NCI-H2171 (cell line): ENCODE measurements around the gene TPGS2.
"Not testable (repeated sequence)": the region's sequence is repeated elsewhere in the genome, so short reads cannot be mapped to it uniquely, and the experiment has no call there.

ENCODE experiments used
- DNase-seq: peaks from one replicate; lab custom pipeline; 2025; lab: John Stamatoyannopoulos, UW

The TPGS2 gene

DNA sequence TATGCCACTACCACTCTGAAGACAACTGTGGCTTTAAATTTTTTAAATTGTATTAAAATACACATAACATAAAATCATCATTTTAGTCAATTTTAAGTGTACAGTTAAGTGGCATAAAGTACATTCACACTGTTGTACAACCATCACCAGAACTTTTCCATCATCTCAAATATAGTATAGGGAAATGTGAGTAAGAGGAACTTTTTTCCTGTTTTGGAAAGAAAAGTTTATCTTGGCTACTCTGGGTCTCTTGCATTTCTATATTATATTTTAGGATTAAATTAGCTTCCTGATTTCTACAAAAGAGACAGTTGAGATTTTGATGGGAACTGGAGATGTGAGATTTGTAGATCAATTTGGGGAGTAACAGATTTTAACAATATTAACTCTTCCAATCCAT lies 3.3 kb downstream of the TPGS2 start:
- no peak for DNase-seq

DNA sequence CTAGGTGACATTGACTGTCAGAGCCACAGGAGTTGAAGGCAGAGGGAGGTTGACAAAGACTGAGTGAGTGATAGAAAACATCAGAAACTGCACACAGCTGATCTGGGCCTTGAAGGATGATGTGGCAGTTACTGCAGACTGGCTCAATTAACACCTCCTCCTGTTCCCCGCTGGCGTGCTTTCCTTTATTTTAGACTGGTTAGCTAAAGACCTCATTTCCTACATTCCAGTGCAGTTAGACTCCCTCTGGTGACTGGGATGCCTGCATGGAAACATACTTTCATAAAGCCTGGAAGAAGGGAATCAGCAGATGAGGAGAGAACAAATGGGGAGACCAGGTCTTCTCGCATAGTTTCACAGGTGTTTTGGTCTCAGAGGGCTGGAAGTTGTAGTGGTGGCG lies 7.1 kb downstream of the TPGS2 start:
- no peak for DNase-seq

DNA sequence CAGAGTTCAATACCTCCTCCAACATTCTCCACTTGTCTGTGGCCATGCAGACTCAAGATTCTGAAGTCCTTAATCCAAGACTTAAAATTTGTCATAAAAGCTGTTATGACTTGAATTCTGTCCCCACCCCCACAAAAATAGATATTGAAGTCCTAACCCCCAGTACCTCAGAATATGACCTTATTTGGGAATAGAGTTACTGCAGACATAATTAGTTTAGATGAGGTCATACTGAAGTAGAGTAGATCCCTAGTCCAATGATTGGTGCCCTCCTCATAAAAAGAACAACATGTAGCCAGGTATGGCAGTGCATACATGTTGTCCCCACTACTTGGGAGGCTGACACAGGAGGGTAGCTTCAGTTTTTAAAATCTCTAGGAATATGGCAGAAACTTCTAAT lies 9.2 kb downstream of the TPGS2 start:
- no peak for DNase-seq

DNA sequence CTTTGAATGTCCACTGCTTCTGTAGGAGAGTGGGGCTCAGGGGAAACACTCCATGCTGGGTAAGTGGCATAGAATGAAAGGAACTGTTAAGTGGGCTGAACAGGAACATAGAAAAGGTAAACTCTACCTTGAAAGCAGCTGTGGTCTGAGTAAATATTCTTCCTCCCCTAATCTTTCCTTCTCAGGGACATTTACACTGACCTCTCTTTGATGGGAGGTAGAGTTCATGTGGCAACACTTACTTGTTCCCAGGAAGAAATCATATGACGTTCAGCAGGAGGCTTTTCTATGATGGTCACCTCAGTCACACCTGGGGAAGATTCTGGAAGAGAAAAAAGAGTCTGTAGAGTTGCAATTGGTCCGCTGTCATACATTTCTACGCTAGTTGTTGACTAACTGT lies 10.2 kb downstream of the TPGS2 start:
- DNase-seq = no peak

DNA sequence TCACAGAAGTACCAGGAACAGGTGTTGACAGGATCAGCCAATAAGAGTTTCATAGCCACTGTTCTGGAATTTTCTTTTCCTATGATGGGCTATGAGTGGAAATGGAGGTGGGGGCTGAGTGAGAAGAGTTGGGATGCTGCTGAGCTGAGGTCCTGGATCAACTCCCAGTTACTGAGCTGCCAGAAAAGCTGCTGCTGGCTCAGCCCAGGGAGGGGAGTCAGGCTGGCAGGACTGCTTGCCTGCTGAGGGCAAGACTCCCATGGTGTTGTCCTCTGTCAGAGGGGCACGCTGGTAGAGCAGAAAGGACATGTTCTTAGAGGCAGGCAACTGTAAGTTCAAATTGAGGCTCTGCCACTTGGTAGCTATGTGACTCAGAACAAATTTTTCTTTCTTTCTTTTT lies 11.8 kb downstream of the TPGS2 start:
- DNase-seq = no peak

GRCh38 chr18:36816096-36816495 lies 12.7 kb downstream of the TPGS2 start:
- DNase-seq = not testable (repeated sequence)

GRCh38 chr18:36814994-36815393 lies 13.8 kb downstream of the TPGS2 start:
- peak; percentile 92 for DNase-seq

DNA sequence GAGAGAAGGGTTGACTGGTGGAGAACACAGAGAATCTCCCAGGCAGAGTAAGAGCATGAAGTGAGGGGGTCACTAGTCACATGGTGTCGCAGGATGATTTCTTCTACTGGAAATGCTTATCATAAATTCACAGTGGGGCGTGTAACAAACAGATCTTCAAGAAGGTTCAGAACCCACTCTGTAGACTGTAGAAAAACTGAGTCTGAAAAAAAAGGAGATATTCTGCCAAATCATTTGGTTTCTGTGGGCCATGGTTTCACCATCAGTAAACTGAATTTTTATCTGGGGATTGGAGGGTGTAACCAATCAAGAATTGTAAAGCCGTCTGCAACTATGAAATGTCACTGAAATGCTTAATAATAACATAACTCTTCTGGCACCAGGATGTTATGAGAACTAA lies 15.0 kb downstream of the TPGS2 start:
- no peak for DNase-seq

DNA sequence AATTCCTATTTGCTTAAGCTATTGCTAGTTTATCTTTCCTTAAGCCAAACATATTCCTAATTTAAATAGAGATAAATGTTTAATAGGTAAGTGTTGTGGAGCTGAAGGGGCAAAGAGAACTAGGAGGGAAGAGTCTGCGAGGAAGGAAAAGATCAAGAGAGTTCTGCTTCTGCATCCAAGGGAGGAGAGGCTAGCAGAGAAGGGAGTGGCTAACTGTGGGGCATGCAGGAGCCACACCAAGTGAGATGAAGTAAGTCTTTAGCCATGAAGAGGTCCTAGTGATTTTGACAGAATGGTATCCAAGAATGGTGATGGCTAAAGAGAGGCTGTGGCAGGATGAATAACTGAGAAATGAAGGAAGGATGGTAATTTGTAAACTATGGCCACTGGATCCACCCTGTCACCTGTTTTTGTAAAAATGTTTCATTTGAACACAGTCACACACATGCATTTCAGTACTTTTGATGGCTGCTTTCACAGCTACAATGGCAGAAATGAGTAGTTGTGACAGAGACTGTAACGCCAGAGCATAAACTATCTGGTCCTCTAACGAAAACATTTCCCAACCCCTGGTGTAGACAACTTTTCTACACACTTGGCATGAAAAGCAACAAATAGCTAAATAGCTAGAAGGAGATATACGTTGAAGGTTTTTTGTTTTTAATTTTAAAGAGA lies 15.6 kb downstream of the TPGS2 start:
- no peak for DNase-seq

GRCh38 chr18:36812678-36813077 lies 16.1 kb downstream of the TPGS2 start:
- no peak for DNase-seq

DNA sequence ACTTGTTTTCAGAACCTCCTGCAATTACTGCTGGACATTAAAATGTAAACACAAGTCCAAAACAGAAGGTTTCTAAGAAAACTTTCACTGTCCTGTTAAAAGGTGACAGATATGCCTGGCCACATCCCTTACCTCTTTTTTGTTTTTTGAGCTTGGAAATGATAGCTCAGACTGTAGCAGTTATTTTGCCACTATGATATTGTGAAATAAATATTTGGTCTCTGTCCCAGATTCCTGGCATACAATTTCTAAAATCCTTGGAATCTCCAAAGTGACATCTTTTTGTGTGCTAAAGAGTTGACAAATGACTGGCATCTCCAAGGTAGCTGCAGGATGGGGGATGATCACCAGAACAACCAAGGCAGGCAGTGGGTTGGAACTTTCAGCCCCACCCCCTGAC lies 16.8 kb downstream of the TPGS2 start:
- no peak for DNase-seq

DNA sequence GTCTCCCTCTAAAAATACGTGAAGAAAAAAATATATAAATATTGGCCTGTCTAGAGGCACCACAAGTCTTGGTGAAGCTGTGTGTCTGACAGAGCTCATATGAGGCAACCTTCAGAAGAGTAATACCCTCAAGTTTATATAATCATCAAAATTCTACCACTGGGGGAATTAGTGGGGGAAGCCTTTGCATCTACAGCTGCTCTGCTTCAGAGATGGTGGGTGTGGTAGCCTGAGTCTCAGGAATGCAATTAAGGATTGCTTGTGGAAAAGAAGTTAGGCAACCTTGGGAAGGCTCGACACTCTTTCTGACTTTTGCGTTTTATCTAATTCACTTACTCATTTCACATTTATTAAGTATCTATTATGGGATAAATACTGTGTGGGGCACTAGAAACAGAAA lies 17.4 kb downstream of the TPGS2 start:
- DNase-seq = no peak

GRCh38 chr18:36809590-36810381 lies 19.0 kb downstream of the TPGS2 start:
- DNase-seq = peak; percentile 74

- no peak for DNase-seq
Measured at GRCh38 chr18:36808681-36809080, 20.1 kb downstream of the TPGS2 start.

DNA sequence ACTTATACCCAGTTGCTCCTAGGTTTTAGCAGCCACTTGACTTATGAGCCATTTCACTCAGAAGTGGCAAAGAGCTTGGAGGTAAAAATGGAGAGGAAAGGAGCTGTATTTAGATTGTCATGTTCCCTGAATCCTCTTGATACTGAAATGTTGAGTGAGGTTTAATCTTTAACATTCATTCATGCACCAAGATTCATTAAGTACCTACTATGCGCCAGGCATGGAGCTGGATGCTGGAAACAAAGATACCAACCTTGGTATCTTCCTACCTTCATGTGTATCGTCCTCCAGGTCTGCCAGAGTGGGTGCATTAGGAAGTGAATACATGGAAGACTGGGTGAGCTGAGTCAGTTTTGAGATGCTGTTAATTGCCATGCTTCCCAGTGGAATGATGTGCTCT lies 23.7 kb downstream of the TPGS2 start:
- DNase-seq = no peak

- no peak for DNase-seq
Measured at GRCh38 chr18:36798738-36799473, 29.9 kb downstream of the TPGS2 start.

- DNase-seq = no peak
Measured at GRCh38 chr18:36792634-36793283, 36.0 kb downstream of the TPGS2 start.

GRCh38 chr18:36786686-36787085 lies 42.1 kb downstream of the TPGS2 start:
- no peak for DNase-seq

DNA sequence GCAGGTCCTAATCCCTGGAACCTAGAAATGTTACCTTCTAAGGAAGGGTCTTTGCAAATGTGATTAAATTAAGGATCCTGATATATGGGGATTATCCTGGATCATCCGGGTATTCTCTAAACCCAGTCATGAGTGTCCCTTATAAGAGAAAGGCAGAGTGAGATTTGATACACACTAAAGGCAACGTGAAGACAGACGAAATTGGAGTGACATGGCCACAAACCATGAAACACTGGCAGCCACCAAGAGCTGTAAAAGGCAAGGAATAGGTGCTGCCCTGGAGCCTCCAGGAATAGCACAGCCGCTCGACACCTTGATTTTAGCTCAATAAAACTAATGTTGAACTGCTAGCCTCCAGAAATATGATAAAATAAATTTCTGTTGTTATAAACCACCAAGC lies 45.0 kb downstream of the TPGS2 start:
- DNase-seq = no peak

DNA sequence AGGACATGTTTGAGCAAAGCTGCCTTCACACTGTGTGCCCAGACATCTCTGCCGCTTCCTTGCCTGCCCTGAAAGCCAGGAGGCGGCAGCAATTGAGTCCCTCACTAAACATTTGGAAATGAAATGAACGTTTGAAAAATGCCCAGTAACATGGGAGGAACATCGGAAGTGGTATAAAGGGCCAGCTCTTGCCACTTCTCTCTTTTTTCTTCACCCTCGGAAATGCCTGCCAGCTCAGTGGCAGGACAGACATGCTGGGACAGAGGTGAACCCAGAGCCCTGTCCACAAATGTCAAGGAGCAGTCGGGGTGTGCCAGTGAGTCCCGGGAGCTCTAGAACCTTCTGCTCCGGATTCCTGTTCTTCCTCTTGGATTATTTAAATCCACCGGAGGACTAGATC lies 46.1 kb downstream of the TPGS2 start:
- no peak for DNase-seq

DNA sequence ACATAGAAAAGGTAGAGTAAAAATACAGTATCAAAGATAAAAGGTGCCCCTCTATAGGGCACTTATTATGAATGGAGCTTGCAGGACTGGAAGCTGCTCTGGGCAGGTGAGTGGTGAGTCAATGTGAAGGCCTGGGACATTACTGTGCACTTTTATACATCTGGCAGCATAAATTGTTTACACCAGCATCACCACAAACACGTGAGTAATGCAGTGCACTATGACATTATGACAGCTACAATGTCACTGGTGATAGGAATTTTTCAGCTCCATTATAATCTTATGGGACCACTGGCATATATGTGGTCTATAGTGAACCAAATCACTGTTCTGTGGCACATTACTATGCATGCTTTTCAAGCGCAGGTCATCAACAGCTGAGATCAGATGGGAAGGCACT lies 48.1 kb downstream of the TPGS2 start:
- DNase-seq = no peak

- DNase-seq = no peak
Measured at GRCh38 chr18:36777566-36777965, 51.2 kb downstream of the TPGS2 start.

DNA sequence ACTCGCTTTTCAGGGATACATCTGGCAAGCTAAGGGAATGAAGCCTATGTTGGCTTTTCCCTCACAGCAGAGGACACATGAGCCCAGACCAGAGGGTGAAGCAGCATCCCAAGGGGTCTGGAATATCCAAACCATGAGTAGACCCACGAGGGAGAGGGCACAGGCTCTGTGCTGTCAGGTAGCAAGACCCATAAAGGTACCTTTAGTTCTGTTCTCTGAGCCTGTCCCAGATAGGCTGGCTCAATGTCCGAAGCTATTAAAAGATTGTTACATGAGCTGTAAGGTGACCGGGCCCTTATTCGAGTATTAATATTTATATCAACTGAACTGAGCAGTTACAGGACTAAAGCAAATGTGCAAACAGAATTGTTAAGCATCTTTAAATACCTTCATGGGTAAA lies 52.2 kb downstream of the TPGS2 start:
- DNase-seq = no peak
